ENCODE measurements around the gene PSMB8.
"Not testable (repeated sequence)": the region's sequence is repeated elsewhere in the genome, so short reads cannot be mapped to it uniquely, and the experiment has no call there.

PSMB8 gene

DNA sequence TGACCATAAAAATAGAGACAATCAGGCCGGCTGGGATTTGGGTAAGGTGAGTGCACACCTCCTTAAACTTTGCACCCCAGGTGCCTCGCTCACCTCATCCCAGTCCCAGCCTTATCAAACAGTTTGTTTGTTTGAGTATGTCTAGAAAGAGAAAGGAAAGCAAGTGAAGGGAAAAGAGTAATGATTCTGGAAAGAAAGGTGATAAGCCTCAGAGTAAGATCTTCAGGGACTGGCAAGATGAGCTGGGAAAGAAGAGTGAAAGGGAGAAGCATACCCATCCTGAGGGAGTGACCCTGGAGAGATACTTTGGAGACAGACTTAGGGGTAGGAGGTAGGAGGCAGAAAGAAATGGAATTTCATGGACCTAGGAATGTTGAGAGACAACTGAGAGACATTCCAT is 7.0 kb downstream of the PSMB8 start:
- DNase-seq, result no peak

- DNase-seq, result no peak
Measured at GRCh38 chr6:32835167-32835893, 8.5 kb downstream of the PSMB8 start.

GRCh38 chr6:32833664-32834063 is 10.2 kb downstream of the PSMB8 start:
- no peak for DNase-seq

GRCh38 chr6:32832535-32832934 is 11.3 kb downstream of the PSMB8 start:
- no peak for DNase-seq

DNA sequence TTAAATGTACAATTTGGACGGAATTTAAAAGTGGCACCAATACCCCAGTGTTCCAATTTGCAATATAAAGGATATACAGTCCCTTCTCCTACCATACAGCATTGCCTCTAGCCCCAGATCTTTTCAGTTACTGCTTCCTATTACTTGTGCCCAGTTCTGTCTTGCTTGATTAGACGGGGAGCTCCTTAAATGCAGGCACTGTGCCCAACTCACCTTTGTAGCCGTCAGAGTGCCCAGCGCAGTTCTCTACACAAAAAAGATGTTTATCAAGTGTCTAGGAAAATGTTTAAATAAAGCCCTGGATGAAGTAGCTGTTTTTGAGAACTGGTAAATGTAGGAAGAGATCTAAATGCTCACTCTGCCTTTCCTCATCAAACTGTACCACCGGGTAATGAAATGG is 12.9 kb downstream of the PSMB8 start:
- no peak for DNase-seq

DNA sequence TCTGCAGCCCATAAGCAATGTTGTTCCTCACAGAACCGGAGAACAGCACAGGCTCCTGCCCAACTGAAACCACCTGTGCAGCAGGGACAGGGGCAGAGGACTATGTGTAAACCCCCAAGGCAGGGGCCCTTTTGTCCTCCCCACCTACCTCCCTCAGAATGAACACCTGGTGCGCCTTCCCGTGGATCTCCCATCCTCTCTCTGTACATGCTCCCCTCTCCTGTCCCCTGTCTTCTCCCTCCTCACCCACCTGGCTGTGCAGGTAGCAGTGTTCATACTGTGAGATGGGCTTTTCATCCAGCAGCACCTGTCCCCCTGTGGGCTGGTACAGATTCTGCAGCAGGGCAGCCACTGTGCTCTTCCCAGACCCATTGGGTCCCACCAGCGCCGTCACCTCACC is 13.8 kb downstream of the PSMB8 start:
- no peak for DNase-seq

- DNase-seq, result no peak
Measured at GRCh38 chr6:32829495-32829894, 14.4 kb downstream of the PSMB8 start.

DNA sequence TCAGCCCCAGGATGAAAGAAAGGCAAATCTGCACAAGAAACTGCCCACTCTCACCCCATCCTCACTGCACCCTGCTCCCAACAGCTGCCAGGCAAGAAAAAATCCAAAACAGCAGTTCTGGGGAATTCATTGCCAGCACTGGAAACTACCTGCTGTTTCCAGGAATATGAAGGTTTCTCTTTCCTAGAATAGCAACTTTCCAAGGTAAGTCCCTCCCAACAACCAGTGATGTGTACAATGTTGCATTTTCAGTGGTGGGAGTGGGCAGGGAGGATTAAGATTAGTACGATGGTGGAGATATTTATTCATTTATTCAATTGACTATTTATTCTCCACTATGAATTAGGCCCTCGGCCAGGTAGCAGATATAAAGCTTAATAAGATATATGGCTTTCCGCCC is 16.8 kb downstream of the PSMB8 start:
- DNase-seq, result no peak

DNA sequence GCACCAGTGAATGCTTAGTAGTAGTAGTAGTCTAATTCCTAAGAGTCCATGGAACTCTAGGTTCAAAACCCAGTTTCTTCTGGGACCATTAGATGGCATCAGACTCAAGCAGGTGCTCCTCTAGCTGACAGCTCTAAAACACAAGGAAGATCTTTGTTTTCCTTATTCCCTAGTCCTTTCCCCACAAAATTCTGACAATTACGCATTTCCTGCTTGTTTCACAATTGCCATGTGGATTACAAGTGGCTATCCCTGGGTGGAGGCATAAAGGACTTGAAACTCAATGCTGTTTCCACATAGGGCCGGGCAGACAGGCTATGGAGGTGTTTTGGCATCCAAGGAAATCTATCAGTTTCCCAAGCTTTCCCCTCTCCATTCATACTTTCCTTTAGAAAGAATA is 17.9 kb downstream of the PSMB8 start:
- no peak for DNase-seq

- no peak for DNase-seq
Measured at GRCh38 chr6:32819729-32820128, 24.1 kb downstream of the PSMB8 start.

GRCh38 chr6:32818867-32819266 is 25.0 kb downstream of the PSMB8 start:
- DNase-seq, result no peak

DNA sequence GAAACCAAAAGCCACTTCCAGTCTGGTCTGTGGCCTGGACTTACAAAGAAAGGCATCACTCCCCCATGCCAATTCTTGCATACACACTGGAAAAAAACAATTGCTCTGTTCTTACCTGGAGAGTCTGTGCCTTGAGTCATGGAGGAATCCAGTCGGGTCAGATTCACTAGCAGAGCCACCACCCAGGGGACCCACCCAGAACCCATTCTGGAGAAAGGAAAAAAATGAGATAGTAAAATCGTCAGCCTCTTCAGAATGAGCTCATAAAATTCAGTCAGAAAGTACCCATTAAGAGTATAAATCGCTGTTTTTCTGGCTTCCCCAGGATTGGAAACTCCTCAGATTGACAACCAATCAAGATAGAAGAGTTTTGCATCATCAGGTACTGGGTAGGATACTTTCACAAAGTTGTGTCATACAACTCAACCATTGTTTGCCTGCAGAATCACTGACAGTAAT is 27.1 kb downstream of the PSMB8 start, which contains the start of gene HLA-DOB:
Gene HLA-DOB (minus strand): TSS at position 257 of the 459 bp plus-strand sequence. CDS start 51 bp downstream, at position 206.
- DNase-seq, result peak in 1 of 2 donors; percentile 28

DNA sequence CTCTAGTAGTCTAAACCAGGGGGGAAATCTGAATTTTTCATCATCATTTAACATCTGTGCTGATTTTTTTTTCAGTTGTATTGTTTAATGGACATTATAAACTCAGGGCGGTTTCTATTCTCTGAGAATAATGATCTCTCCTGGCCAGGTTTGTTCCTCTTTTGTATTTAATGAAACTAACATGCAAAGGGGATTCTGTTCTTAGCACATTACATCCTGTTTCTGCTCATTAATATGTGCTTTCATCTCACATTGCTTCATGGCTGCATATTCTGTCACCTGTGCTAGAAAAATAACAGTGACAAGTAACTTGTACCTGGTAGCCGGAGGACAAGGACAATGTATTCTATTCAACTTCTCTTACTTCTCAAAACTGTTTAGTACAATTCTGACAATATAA is 27.9 kb downstream of the PSMB8 start:
- DNase-seq, result no peak

DNA sequence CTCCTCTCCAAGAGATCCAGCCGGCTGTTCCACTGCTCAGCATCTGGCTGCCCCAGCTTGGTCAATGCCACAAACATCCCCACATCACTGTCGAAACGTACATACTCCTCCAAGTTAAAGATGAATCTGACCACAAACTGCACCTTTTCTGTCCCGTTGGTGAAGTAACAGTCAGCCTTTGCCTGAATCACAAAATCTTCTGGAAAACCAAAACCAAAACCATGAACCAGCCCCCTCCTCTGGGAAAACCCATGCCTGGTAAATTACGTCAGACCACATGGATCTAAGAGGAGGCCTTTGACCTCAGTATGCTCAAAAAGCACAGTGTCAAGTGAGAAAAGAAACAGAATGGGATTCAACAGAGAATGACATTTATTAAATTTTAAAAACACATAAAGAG is 28.7 kb downstream of the PSMB8 start:
- no peak for DNase-seq

DNA sequence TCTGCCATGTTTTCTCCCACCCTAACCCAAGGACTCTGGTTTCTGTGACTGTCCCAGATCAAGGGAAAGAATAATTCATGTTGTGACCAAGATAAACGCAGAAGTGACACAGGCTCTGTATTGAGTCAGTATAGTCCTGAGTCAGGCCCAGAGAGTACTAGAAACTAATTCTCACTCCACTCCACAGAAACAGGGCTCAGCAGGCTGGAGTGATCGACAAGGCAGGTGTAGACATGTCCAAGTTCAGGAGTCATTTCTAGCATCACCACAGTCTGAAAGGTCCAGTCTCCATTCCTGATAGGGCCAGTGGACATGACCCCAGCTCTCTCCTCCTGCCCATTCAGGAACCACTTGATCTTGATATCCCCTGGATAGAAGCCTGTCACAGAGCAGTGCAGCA is 29.7 kb downstream of the PSMB8 start:
- no peak for DNase-seq

DNA sequence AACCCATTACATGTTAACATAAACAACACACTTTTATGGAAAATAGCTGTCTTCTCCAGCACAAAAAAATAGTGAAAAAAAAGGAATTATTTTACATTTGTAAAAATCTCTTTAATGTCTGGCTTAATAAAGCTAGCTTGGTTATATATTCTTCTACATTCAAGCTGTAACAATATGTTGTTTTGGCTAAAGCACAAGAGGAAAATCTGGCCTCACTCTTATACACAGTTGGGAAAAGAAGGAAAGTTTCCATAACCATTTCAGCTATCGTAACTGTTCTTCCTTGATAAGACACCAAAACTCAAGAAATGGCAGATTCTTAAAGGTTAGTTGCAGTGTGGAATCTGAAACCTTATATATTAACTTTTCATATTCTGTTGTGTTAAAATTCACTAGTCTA is 34.7 kb downstream of the PSMB8 start:
- no peak for DNase-seq

DNA sequence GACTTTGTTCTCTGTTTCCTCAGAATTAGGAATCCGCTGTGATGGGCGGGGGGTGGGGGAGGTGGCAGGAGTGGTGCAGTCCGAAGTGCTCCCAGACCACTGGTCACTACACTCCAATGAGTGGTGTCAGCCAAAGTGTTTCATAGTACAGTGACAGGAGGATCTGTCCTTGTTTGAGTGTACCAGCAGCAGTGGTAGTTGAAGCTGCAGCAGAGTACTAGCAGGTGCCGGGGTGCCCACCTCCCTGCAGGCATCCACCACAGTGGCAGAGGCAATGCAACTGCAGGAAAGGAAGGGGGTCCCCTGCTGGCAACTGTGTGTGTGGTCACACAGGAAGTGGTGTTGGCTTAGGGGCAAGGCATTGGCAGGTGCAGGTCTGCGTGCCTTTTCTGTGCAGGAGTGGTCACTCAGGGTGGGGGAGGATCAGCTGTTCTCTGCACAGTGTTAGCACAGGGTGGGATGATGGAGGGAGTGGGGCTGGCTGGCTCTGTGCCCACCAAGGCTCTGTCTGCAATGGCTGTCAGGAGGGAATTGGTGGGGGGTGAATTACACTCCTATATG is 36.7 kb downstream of the PSMB8 start:
- DNase-seq, result no peak

- not testable (repeated sequence) for DNase-seq
Measured at GRCh38 chr6:32805404-32805803, 38.4 kb downstream of the PSMB8 start.

- DNase-seq, result no peak
Measured at GRCh38 chr6:32803416-32803815, 40.4 kb downstream of the PSMB8 start.

DNA sequence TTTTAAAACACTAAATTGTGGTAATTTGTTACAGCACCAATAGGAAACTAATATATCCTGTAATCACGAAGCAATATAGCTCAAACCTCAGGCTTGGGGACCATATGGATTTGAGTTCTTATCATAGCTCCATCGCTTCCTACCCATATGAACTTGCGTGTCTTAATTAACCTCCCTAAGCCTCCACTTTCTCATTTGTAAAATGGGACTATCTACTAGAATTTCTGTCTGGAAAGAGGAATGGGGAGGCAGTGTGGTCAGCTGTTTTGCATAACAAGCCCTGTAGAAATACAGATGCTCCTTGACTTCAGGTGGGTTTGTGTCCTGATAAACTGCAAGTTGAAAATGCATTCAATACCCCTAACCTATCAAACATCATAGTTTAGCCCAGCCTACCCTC is 44.1 kb downstream of the PSMB8 start:
- DNase-seq, result no peak

GRCh38 chr6:32799168-32799567 is 44.7 kb downstream of the PSMB8 start:
- no peak for DNase-seq

GRCh38 chr6:32796848-32797776 is 46.7 kb downstream of the PSMB8 start:
- DNase-seq, result peak; percentile 68 to 74

- DNase-seq, result no peak
Measured at GRCh38 chr6:32794510-32794909, 49.3 kb downstream of the PSMB8 start.
